Measurements from ENCODE around the gene SLC35A4. TPM values are rescaled to one million over a fixed set of nuclear protein-coding genes. Genes with fewer than 3 reads are reported as not detected.

SLC35A4 gene
- total RNA-seq, 2 experiments from 2014 or later, result 16.9 to 17.8 TPM

DNA sequence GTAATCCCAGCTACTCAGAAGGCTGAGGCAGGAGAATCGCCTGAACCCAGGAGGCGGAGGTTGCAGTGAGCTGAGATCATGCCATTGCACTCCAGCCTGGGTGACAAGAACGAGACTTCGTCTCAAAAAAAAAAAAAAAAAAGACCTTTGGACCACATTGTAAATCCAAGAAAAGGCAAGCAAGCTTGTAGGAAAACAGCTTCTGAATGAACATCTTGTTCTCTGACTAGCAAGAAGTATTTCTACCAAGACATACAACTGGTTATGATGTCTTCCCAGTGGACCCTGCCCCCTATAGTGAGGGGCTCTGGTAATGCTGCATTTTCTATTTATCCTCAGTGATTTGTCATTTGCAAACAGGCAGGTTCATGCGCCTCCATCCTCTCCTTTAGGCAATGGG lies 21.7 kb upstream of the SLC35A4 start:
- no peaks in the 10 kb centered on the region for H3K9me3 Mint-ChIP-seq
- H3K27me3 Mint-ChIP-seq, result no peaks in the 10 kb centered on the region
- POLR2A ChIA-PET, result interaction anchor here (0.6 kb wide), 1 partner anchor 39 kb away, joined by 3 read pairs; no protein-coding TSS in a partner anchor
- Histone ChIP-seq H3K27ac (ENCODE audit: low read depth in 1 of 2, low read length in 2 of 2) (no peak overlapping the region), H3K9me3 (ENCODE audit: control insufficient read depth in 1 of 2, insufficient read depth in 1 of 2, low read length in 2 of 2) (no peaks in the 10 kb centered on the region), H3K4me3 (ENCODE audit: low read length) (no peak overlapping the region), H3K27me3 (ENCODE audit: control insufficient read depth in 1 of 2, insufficient read depth in 2 of 2, low read length in 2 of 2) (no peaks in the 10 kb centered on the region), H3K4me1 (ENCODE audit: insufficient read depth, low read length) (peaks cover 12% of the 10 kb centered on the region), H3K36me3 (ENCODE audit: insufficient read depth, low read length) (peaks cover 49% of the 10 kb centered on the region)
- TF ChIP-seq, protein P1, sequence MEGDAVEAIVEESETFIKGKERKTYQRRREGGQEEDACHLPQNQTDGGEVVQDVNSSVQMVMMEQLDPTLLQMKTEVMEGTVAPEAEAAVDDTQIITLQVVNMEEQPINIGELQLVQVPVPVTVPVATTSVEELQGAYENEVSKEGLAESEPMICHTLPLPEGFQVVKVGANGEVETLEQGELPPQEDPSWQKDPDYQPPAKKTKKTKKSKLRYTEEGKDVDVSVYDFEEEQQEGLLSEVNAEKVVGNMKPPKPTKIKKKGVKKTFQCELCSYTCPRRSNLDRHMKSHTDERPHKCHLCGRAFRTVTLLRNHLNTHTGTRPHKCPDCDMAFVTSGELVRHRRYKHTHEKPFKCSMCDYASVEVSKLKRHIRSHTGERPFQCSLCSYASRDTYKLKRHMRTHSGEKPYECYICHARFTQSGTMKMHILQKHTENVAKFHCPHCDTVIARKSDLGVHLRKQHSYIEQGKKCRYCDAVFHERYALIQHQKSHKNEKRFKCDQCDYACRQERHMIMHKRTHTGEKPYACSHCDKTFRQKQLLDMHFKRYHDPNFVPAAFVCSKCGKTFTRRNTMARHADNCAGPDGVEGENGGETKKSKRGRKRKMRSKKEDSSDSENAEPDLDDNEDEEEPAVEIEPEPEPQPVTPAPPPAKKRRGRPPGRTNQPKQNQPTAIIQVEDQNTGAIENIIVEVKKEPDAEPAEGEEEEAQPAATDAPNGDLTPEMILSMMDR (IDR thresholded peaks at IDR 0.05), result no peak
- intact Hi-C loops (cut with DNase I, micrococcal nuclease), result no loop called here
- ATAC-seq (ENCODE audit: poor library complexity) (no peak), DNase-seq (no peak)
- H3K4me3 Mint-ChIP-seq, result no peak overlapping the region
- peaks cover 9% of the 10 kb centered on the region for H3K4me1 Mint-ChIP-seq (ENCODE audit: low read depth)
- CTCF ChIA-PET, result no interaction called here
- H3K36me3 Mint-ChIP-seq (ENCODE audit: low read depth), result peaks cover 81% of the 10 kb centered on the region
- no peak overlapping the region for H3K27ac Mint-ChIP-seq

DNA sequence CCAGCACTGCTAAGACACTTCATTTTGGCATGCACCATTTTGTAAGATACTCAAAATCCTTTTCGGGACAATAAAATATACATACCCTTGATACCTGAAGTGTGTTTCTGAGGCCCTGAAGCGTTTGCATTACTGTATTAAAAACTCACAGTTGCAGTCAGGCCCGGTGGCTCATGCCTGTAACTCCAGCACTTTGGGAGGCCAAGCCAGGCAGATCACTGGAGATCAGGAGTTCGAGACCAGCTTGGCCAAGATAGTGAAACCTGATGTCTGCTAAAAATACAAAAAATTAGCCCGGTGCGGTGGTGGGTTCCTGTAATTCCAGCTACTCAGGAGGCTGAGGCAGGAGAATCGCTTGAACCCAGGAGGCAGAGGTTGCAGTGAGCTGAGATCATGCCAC lies 19.6 kb upstream of the SLC35A4 start:
- CTCF ChIA-PET, result interaction anchor here (0.6 to 0.7 kb wide), 2 partner anchors 9 to 685 kb away, joined by 3 read pairs; no protein-coding TSS in a partner anchor
- peaks cover 31% of the 10 kb centered on the region for H3K4me1 ChIP-seq (ENCODE audit: insufficient read depth, low read length)
- intact Hi-C loops (cut with DNase I, micrococcal nuclease), result loop anchor here (5.0 kb wide), 3 partner anchors 92 to 167 kb away; partner anchors contain the start of genes ANKHD1 (in 2 of the 2) and TMCO6 (in 1 of the 2)
- no peak overlapping the region for H3K4me3 ChIP-seq (ENCODE audit: low read length)
- H3K9me3 ChIP-seq (ENCODE audit: control insufficient read depth in 1 of 2, insufficient read depth in 1 of 2, low read length in 2 of 2), result no peaks in the 10 kb centered on the region
- H3K27ac ChIP-seq (ENCODE audit: low read depth in 1 of 2, low read length in 2 of 2), result no peak overlapping the region
- H3K36me3 ChIP-seq (ENCODE audit: insufficient read depth, low read length), result peaks cover 40% of the 10 kb centered on the region
- no peak for DNase-seq
- no peaks in the 10 kb centered on the region for H3K27me3 Mint-ChIP-seq
- no peaks in the 10 kb centered on the region for H3K27me3 ChIP-seq (ENCODE audit: control insufficient read depth in 1 of 2, insufficient read depth in 2 of 2, low read length in 2 of 2)
- H3K4me3 Mint-ChIP-seq, result no peak overlapping the region
- POLR2A ChIA-PET, result interaction anchor here (1.4 kb wide), 1 partner anchor 13 kb away, joined by 3 read pairs; the partner anchor contains the start of gene SRA1
- ATAC-seq (ENCODE audit: poor library complexity), result no peak
- H3K9me3 Mint-ChIP-seq, result no peaks in the 10 kb centered on the region
- peak overlapping the region; percentile 96 for H3K27ac Mint-ChIP-seq
- H3K36me3 Mint-ChIP-seq (ENCODE audit: low read depth), result peaks cover 82% of the 10 kb centered on the region
- TF ChIP-seq, protein P1 (IDR thresholded peaks at IDR 0.05), result no peak
- peaks cover 29% of the 10 kb centered on the region for H3K4me1 Mint-ChIP-seq (ENCODE audit: low read depth)

DNA sequence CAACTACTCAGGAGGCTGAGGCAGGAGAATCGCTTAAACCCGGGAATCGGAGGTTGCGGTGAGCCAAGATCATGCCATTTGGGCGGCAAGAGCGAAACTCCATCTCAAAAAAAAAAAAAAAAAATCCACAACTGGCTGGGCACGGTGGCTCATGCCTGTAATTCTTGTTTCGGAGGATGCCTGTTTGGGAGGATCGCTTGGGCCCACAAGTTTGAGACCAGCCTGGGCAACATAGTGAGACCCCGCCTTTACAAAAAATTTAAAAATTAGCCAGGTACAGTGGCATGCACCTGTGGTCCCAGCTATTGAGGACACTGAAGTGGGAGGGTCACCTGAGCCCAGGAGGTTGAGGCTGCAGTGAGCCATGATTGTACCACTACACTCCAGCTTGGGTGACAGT lies 19.0 kb upstream of the SLC35A4 start:
- ChIA-PET CTCF (interaction anchor here (0.6 to 0.7 kb wide), 2 partner anchors 8 to 685 kb away, joined by 3 read pairs; no protein-coding TSS in a partner anchor), POLR2A (interaction anchor here (0.6 to 4.3 kb wide), 3 partner anchors 12 to 1896 kb away, joined by 3 to 87 read pairs (median 3); partner anchors contain the start of genes APBB3, SLC35A4 and SRA1)
- peaks cover 82% of the 10 kb centered on the region for H3K36me3 Mint-ChIP-seq (ENCODE audit: low read depth)
- no peaks in the 10 kb centered on the region for H3K27me3 Mint-ChIP-seq
- H3K4me1 ChIP-seq (ENCODE audit: insufficient read depth, low read length), result peaks cover 31% of the 10 kb centered on the region
- H3K9me3 ChIP-seq (ENCODE audit: control insufficient read depth in 1 of 2, insufficient read depth in 1 of 2, low read length in 2 of 2), result no peaks in the 10 kb centered on the region
- H3K36me3 ChIP-seq (ENCODE audit: insufficient read depth, low read length), result peaks cover 40% of the 10 kb centered on the region
- no peak overlapping the region for H3K4me3 Mint-ChIP-seq
- H3K4me3 ChIP-seq (ENCODE audit: low read length), result no peak overlapping the region
- no peaks in the 10 kb centered on the region for H3K27me3 ChIP-seq (ENCODE audit: control insufficient read depth in 1 of 2, insufficient read depth in 2 of 2, low read length in 2 of 2)
- DNase-seq (no peak), ATAC-seq (ENCODE audit: poor library complexity) (no peak)
- intact Hi-C loops (cut with DNase I, micrococcal nuclease), result loop anchor here (2.0 to 5.0 kb wide), 4 partner anchors 92 to 167 kb away; partner anchors contain the start of genes ANKHD1 (in 2 of the 2) and TMCO6 (in 2 of the 2)
- H3K27ac ChIP-seq (ENCODE audit: low read depth in 1 of 2, low read length in 2 of 2), result no peak overlapping the region
- peaks cover 32% of the 10 kb centered on the region for H3K4me1 Mint-ChIP-seq (ENCODE audit: low read depth)
- TF ChIP-seq, protein P1 (IDR thresholded peaks at IDR 0.05), result no peak
- H3K9me3 Mint-ChIP-seq, result no peaks in the 10 kb centered on the region
- H3K27ac Mint-ChIP-seq, result peak overlapping the region; percentile 96
